ENCODE results near the gene SPO11.
"Not testable (repeated sequence)": the region's sequence is repeated elsewhere in the genome, so short reads cannot be mapped to it uniquely, and the experiment has no call there.

Gene SPO11

GRCh38 chr20:57342829-57343228 is 13.2 kb downstream of the SPO11 start:
- no peak for DNase-seq

DNA sequence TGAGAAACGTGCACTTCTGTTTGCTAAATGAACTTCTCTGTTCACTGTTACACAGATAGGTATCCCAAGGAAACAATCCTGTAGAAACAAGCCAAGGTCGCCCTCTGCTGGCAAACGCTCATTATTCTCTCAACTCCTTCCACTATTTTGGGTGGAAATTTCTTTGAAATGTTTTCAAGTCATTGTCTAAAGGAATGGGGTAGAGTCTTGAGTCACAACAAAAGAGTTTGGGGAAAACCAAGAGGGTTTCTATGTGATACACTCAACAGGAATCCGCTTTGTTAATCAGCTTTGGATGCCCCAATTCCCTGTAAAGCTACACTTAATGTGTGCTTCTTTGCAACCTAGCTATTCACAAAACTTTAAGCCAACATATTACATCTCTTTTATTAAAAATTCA is 16.9 kb downstream of the SPO11 start:
- DNase-seq: peak; percentile 24

DNA sequence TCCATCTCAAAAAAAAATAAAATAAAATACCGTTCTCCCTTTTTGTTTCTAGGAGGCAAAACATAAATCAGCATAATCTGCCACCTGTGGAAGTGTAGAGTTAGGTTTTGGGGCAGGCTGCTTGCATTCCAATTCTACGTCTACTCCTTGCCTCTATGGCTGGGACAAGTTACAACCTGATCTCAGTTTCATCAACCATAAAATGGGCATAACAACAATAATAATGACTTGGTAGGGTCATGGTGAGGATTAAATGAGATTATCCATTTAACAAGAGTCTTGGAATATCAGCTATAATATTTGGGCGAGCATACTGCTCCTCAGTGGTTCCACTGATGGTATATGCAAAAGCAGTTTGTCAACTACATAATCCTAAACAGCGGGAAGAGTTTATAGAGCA is 17.8 kb downstream of the SPO11 start:
- DNase-seq: no peak

GRCh38 chr20:57348200-57348921 is 18.8 kb downstream of the SPO11 start:
- not testable (repeated sequence) for DNase-seq

DNA sequence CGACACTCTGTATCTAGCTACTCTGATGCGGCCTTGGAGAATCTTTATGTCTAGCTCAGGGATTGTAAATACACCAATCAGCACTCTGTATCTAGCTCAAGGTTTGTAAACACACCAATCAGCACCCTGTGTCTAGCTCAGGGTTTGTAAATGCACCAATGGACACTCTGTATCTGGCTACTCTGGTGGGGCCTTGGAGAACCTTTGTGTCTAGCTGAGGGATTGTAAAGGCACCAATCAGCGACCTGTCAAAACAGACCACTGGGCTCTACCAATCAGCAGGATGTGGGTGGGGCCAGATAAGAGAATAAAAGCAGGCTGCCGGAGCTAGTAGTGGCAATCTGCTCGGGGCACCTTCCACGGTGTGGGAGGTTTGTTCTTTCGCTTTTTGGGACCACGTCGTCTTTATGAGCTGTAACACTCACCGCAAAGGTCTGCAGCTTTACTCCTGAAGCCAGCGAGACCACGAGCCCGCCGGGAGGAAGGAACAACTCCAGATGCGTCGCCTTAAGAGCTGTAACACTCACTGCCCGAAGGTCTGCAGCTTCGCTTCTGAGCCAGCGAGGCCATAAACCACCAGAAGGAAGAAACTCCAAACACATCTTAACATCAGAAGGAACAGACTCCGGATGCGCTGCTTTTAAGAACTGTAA is 19.4 kb downstream of the SPO11 start:
- DNase-seq: not testable (repeated sequence)

- no peak for DNase-seq
These were observed 20.6 kb downstream of the SPO11 start for GRCh38 chr20:57350081-57350710.

DNA sequence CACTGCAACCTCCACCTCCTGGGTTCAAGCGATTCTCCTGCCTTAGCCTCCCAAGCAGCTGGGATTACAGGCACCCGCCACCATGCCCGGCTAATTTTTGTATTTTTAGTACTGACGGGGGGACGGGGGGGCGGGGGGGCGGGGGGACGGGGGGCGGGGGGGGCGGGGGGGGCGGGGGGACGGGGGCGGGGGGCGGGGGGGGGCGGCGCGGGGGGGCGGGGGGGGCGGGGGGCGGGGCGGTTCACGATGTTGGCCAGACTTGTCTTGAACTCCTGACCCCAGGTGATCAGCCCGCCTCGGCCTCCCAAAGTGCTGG is 21.1 kb downstream of the SPO11 start:
- not testable (repeated sequence) for DNase-seq

DNA sequence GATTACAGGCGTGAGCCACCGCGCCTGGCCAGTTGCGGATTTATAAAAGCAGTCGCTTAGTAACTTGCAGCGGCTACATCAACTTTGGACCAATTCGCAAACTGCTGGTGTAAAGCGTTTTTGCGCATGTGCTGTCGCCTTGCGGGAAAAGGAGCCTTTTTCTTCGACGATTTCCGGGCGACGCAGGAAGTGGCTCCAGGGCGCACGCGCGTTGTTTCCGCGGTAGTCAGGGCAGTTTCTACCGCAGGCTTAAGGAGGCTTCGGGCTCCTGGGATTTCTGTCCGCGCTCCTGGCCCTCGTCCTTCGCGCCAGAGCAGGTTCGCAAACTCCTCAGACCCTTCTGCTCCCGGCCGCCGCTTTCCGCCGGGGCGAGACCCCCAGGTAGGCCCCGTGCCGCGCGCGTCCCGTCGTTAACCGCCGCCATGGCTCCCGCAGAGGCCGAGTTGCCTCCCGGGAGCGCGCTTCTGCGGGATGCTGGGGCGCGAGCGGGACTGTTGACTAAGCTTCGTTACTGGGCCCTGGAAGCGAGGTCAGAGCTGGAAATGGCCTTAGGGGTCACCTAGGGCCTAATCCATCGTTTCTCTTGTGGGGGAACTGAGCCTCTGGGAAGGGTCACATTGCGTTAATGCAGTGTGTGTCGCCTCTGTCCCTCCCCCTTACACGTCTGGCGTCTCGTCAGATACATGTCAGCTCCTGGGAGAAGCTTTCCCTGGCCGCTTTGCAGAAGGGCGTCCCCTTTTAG is 21.6 kb downstream of the SPO11 start, which contains the start of gene RAE1:
Gene RAE1 (plus strand): TSS at position 214 of the 742 bp plus-strand sequence. CDS start 2,784 bp downstream, outside the sequence.
- peak; percentile 92 for DNase-seq

- DNase-seq: no peak
These were observed 22.7 kb downstream of the SPO11 start for GRCh38 chr20:57352305-57352704.

DNA sequence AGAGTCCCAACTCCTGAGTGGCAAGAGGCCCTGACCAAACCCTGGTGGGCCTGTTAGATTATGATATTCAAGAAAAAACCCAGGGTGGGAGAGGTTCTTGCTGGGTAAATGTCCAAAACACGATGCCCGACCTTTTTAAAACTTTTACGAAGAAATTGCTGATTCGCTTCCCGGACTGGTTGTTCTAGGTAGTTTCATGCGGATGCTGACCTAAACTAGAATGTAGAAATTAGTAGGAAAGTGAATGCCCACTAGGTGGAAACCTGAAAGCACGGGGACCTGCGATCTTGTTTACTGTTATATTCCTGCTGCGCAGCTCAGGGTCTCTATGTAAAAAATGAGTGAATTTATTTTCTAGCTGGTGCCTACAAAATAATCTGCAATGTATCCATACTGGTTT is 23.7 kb downstream of the SPO11 start:
- no peak for DNase-seq

DNA sequence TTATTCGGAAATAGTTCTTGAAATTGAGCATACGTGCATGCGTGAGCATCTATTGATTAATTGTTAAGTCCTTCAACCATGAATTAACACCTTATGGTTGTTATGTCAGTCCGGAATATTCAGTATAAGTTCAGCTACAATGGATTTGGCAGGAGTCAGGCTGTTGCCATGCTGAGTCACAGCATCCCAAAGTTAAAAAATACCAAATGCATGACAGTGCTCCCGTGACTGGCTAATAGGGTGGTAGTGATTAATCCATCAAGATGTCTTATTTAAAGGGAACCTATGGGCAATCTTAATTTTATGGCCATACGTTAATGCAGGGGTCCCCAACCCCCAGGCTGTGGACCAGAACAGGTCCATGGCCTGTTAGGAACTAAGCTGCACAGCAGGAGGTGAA is 31.9 kb downstream of the SPO11 start:
- DNase-seq: no peak

DNA sequence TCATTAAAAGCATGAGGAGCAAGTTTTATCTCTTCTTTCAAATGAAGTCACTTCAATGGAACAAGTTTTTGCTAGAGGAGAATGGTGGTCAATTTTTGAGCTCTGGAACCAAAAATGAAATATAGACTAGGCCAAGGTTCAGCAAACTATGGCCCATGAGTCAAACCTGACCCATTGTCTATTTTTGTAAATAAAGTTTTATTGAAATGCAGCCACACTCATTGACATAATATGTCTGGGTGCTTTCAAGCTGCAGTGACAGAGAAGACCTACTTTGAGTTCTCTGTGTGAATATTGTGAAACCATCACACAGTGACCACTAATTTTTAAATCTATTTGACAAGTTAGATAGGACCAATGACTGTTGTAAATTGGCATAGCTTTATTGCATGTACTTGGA is 34.8 kb downstream of the SPO11 start:
- DNase-seq: no peak

- no peak for DNase-seq
These were observed 40.0 kb downstream of the SPO11 start for GRCh38 chr20:57369596-57369995.

GRCh38 chr20:57370316-57370715 is 40.7 kb downstream of the SPO11 start:
- no peak for DNase-seq

GRCh38 chr20:57371363-57371762 is 41.8 kb downstream of the SPO11 start:
- DNase-seq: no peak

GRCh38 chr20:57372157-57372556 is 42.6 kb downstream of the SPO11 start:
- no peak for DNase-seq

DNA sequence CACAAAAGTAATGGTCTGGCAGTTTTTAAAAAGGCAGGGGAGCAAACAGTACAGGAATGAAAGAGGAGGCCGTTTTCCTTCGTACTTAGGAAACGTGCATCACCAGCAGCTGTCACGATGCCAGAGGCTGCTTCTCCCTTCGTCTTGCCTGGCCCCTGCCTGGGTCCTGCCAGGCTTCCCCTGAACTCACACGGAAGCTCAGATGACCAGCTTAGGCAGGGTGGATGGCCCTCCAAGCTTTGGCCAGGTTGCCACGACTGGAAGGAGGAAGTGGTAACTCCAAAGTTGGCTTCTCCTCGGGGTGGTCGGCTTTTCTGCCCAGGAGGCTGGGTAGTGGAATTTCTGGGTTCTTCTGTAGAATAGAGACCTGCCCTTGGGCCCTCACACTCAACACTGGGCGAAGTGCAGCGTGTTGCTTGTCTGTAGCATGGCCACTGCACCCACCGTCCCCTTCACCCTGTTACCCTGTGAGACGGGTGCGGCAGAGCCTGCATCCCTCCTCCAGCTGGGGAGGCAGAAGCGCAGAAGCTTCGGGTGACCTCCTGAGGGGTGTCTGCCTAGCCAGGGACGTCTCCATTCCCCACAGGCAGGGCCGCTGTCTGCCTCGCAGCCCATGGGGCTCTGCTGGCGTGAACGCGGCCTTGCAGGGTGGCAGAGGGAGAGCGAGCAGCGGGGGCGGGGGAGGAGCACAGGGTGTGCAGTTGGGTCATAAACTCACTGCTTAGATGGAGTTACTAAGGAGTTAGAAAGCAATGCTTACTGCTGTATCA is 43.2 kb downstream of the SPO11 start:
- no peak for DNase-seq

DNA sequence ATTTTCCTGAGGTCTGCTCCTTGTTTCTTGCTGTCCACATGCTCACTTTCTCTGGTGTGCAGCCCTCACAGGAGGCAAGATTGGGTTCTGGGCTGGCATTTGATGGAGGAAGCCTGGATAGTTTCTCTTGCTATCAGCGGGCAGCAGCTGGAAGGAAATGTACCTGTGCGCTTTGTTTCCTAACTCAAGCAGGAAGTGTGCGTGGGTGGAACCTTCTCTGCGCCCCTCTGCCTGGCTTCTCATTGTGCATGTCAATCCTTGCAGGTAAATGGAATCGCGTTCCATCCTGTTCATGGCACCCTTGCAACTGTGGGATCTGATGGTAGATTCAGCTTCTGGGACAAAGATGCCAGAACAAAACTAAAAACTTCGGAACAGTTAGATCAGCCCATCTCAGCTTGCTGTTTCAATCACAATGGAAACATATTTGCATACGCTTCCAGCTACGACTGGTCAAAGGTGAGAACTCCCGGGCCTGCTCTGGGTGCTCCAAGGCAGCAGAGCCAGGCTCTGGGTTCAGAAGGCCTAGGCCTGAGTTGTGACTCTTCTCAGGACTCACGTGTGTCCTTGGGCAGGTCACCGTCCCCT is 44.8 kb downstream of the SPO11 start:
- DNase-seq: no peak

DNA sequence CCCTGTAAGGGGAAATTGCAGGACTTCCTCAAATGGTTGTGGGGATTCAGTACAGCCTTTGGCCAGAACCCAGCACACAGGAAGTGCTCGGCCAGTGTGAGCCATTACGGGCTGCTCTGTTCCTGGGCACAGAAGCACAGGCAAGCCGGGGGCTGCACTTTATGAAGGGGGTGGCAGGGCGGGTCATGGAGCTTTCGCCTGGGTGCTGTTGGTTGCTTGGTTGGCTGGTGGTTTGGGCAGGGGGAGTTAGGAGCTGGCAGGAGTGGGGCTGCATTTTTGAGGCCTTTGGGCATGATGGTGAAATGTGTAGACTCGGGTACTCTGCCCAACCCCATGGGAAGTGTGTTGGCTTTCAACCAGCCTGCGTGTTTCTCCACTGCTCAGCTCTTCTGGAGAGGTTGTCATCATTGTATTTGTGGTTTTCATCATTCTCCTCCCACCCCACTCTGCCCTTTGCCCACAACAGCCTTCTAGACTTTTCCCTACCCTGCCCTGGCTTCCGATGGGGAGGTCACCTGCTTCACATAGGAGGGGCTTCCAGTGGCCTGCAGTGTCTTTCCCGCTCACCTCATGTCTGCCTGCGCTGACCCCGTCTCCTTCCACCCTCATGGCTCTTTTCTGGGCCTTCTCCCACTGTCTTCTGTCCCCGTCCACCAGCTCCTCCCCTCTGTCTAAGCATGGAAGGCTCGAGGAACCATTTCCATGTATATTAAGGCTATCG is 45.5 kb downstream of the SPO11 start:
- no peak for DNase-seq

- DNase-seq: no peak
These were observed 46.1 kb downstream of the SPO11 start for GRCh38 chr20:57375652-57376230.

- DNase-seq: no peak
These were observed 47.7 kb downstream of the SPO11 start for GRCh38 chr20:57377350-57377749.
